NCI-H2196 (cell line): ENCODE data around the gene IGF1R.

Experiments used
- DNase-seq: peaks from one replicate; lab custom pipeline; 2025; ENCODE audit not compliant: unreplicated experiment; lab: John Stamatoyannopoulos, UW

Gene IGF1R

DNA sequence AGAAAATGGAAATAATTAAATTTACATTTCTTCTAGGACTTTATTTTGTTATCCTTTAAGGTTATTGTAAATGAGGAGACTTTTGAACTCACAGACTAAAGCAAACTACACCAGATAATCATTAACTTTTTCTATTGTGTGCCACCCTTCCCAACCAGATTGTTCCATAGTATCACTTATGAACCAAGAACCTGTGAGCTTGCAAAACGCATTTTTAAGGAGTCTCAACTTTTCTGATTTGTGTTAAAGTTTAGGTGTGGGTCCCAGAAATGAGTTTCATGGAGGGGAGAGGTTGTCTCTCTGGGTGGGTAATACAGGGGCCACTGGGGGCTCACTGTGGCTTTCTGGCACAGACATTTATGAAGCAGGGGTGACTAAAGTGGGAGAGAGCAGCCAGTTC is 75.7 kb downstream of the IGF1R start:
- no peak for DNase-seq

DNA sequence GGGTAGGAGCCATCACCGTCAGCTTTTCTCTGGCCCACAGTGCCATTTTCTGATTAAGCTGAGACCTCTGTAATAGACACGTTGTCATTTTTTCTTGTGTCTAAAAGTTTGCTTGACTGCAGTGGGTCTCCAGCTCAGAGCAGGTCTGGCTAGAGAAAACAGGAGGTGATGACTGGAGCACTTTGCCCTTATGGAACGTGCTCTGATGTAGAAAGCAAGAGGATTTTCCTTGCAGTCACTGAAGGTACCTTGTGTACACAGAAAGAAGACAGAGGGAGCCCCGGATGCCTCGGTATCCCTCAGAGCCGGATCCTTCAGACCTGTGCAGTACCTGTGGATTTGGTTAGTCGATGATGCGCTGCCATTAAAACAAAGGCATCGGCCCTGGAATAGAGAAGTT is 76.2 kb downstream of the IGF1R start:
- DNase-seq: no peak

DNA sequence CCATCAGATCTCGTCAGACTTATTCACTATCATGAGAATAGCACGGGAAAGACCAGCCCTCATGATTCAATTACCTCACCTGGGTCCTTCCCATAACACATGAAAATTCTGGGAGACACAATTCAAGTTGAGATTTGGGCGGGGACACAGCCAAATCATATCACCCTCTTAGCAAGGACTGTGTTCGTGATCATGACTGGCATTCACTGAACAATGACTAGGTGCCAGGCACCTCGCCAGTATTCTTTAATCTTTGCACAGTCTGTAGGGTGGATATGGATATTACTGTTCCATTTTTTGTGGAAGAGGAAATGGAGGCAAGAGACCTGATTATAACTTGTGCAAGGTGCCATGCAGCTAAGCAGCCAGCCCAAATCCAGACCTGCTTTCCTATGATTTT is 77.5 kb downstream of the IGF1R start:
- no peak for DNase-seq

DNA sequence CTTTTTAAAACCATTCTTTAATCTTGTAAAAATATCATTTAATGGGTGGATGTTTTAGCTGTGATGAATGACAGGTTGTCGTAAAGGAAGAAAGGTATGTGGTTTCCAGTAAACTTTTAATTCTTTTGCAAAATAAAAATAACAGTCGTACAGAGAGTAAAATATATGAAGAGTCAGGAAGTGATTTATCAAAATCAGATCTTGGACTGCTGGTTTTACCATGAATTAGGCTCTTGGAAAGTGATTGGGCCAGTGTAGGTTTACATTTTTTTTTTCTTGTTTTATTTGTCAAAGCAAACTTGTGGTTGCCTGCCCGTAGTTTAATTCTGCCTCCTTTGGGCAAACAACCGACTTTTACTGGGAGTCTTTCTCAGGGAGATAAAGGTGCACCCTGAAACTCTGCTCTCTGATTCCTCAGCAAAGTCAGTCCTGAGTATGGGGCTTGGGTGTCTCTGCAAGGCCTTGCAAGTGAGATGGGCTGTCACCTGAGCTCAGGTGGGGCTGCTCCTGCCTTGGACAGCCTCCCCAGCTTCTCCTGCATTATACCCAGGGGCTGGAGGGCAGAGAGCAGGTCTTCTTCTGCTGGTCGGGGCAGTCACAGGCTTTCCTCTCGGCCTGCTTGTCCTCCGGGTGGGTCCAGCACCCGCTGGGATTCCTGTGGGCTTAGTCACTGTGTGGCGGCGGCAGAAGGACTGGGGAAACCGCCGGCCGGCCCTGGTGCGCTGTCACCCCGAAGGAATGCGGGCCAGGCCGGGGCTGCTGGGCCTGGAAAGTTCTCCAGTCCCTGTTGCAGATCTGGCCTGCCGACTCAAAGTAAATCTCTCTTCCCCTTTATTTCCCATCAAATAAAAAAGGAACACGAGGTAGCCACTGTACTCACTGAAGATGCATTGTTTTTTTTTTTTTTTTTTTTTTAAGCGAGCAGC is 79.0 kb downstream of the IGF1R start:
- no peak for DNase-seq

DNA sequence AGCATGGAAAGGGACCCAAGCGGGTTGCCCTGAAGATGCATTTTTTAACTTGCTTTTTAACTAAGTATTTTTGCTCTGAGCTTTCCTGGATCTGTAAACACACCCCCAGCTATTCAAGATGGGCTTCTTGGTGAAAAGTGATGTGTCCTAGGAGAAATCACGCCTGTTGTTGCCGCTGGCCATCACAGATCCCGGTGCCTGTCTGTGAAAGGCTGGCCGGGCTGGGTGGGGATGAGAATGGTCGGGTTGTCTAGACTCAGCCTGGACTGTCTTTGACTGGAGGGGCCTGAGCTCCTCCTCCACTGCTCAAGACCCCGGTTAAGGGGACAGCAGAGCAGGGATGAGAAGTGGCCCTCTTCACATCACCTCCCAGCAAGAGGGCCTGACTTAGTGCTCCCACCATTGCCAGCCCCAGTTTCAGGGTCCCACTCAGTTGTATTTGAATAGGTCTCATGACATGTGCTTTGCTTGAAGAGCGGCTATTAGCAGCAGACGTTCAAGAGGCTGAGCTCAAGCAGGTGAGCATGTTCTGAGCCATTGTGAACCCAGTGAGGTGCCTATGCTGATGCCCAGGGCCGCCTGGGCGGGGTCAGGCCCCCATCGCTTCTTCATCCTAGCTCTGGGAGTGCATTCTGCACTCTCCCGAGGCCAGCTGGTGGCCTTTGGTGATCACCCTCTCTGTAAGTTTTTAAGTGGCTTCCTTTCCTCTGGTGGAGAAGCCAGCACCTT is 79.9 kb downstream of the IGF1R start:
- DNase-seq: no peak

DNA sequence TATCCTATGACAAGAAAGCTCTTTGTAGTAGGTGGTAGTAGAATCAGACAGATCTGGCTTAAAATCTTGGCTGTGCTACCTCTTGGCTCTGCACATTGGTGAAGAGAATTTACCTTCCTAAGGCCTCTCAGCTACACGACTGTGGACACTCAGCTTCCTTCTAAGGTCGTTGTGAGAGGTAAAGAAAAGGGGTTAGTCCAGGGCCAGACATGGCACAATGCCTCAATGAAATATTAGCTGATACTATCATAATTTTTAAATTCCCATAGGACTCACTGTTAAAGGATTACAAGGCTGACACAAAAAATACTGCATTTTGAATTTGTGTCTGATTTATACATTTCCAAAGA is 80.4 kb downstream of the IGF1R start:
- DNase-seq: no peak

DNA sequence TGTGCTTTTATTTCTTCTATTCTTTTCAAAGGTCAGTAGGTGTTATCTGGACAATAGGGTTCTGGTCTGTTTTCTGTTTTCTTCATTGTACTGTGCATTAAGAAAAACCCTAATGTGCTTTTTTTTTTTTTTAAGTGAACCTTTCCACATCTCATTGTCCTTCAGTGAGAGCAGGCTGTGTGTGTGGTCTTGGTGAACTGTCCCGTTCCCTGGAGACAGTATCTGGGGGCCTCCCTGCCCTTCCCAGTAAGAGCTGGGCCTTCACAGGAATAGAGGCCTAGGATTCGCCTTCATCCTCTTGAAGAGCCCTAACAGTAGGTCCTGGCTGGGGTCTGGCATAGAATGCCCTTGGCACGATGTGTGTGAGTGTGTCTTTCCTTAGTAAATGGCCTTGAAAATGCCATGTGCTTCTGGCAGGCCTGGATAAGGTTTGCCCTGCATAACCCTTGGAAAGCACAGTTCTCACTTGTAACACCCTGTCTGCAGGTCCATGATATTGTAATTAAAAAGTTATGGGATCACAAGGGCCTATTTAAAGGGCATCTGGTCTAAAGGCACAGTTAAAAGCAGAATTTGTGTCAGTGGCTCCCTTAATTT is 81.2 kb downstream of the IGF1R start:
- DNase-seq: no peak

DNA sequence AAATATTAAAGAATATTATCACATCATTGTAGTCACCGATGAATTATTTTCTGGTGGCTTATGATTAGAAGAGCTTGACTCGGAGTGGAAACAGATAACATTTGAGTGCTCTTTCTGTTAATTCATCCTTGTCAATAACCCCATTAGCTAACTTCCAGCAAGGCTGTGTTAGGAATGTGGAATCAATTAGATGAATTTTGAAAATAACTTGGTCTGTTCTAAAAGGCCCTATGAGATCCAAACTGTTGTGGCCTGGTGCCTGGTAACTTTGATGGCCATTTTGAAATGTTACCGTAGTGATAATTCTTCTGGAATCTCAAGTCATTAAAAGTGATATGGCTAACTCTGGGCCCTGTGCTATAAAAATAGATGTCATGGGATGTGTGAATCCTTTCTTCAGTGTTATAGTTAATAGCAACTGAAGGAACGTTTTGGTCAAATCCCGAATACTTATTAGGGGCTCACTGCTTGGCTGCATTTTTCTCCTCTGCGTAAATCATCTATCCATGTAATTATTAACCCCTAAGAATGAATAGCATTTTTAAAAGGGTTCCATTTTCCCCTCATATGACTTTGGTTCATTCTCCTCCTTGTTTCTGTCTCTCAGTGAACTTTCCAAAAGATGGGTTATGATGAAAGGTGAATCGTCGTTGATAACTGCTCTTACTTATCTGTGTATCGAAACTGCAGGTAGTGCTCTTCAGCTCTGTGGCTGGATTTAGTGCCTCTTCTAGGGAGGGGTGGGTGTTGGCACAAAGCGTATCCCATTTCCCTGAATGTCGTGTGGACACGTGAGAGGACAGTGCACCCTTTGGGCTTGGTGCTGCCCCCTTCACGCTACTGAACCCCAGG is 82.7 kb downstream of the IGF1R start:
- DNase-seq: no peak

DNA sequence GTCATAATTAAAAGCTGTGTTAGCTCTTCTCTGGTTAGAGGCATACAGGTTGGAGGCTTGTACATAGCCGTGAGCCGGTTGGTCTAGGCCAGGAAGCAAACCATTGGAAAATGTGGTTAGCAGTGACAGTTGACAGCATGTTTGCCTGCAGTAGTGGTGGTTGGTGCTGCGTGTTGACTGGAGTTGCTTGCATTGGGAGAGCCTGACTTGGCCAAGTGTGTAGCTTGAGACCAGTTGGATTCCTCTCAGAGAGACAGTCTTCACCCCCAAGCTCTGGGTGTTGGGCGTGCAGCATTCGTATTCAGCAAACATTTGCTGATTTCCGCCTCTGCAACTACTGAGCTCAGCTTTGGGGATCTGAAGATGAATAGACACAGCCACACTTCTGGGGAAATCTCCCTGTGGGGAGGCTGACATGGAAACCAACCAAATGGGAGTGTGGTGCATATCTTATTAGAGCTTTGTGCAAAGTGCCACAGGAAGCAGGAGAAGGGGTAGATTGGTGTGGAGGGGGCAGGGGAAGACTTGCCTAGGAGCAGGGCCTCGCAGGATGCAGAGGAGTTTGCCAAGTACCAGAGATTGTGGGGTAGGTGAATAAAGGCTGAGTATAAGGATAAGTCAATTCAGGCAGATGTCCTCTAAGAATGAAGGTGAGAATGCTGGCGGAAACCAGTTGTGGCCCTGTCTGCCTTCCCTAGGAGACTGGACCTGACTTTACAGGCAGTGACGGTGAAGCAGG is 83.5 kb downstream of the IGF1R start:
- no peak for DNase-seq

DNA sequence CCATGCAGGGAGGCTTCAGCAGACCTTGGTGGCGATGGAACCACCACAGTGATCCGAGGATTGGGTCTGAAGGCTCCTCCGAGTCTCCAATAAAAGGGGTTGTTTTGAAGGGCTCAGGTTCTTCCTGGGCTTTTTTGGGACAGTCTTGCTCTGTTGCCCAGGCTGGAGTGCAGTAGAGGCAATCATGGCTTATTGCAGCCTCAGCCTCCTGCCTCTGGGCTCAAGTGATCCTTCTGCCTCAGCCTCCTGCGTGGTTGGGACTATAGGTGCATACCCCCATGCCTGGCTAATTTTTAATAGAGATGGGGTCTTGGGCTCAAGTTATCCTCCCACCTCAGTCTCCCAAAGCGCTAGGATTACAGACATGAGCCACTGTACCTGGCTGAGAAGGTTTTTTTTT is 84.8 kb downstream of the IGF1R start:
- DNase-seq: no peak

DNA sequence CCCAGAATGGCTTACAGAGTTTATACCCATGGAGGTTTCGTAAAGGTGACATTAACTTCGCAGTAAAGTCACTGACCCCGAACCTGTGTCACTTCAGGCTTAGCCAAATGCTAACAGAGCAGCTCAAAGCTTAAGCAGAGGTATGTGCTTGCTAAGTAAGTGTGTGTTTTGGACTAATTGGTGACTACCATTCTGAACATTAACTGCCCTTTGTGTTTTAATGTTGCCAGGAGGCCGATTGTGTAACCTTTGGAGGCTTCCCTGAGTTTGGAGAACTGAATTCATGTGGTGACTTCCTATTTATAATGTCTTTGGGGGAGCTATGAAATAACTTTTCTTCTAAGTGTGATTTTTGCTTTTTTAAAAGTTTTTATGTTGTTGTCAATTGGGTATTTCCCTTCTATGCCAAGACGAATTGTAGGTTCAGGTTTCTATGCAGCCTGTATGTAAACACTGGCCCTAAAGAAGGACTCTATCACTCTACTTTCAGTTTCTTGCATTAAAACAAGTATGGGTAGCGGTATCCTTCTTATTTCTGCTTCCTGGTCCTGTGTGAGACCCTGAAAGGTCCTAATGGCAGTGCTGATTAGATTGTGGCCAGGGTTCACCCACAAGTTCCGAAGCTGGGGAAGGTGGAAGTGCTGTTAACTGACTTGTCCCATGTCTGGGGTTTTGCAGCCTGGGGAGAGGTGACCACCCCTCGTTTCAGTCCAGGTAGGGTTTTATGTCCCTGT is 86.3 kb downstream of the IGF1R start:
- DNase-seq: no peak

DNA sequence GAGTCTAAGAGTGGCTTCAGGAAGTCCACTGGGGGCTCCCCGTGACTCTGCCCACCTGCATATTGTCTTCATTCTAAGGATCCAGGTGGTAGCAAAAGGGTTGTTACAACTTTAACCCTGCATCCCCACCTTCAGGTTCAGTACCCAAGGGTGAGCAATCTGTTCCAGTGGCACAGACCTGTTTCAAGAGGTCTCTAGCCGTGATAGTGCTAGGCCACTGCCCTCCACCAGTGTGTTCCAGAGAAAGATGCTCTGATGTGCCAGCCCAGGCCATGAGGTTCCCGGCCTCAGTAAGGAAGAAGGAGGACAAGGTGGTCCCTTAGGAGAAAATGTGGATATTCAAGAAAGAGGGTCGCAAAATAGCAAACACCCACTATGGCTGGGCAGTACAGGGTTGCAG is 87.0 kb downstream of the IGF1R start:
- DNase-seq: no peak

DNA sequence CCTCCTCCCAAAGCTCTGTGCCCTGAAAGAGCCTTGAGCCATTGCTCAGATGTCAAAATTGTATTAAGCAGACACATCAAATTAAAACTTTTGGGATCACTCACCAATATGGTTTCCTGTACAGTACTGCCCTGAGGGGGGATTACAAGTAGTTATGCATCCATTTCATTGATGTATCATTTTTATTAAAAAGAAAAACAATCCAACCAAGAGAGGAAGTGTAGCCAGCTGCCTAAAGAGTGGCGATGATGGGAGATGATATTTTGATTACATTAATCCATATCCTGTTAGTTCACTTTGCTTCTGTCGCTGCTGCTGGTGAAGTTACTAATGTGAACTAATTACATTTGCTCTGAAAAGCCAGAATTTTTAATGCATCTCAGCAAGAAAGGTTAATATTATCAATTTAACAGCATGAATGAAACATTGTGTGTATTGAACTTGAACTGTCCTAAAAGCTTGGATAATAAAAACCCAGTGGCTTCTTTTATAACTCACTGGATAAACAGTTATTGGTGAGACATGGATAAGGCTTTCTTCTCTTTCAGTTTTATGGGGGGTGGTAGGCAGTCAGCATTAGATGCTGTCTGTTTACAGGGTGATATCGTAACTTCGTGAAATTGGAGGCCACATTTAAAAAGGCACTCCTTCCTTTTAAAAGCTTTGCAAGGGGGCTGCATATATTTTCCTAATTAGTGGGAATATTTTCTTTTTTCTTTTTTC is 87.7 kb downstream of the IGF1R start:
- no peak for DNase-seq

DNA sequence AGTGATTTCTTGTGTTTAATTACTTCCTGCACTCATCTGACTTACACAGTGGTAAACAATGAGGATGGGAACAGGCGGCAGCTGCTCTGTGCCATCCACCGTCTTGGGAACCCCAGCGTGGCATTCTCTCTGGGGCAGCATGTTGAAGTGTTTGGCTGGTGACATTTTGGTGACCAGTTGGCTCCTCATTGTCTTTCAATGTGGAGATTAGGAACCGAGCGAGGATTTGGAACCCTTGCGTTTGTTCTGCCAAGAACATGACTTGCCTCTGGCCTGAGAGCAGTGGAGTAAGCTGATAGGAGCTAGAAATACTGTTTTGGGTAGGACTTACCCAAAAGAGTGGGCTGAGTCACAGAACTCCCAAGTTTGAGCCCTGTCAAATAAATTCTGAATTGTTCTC is 88.8 kb downstream of the IGF1R start:
- no peak for DNase-seq

DNA sequence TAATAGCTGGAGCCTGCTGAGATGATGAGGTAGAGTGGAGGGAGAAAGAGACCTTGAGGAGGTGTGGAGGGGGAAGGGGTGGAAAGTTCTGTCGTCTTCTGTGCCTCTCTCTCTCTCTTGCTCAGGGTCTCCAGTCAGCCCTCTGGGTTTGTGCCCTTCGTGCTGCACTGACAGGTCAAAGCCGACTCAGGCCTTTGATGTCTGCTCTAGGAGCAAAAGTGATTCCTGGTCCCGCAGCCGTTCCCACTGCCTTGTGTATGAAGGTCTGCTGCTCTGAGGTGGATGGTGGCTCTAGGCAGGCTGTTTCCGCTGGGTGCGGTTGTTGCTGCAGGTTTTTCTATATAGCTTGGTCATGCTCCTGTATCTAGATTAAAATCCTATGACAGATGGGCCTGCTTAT is 89.4 kb downstream of the IGF1R start:
- no peak for DNase-seq

DNA sequence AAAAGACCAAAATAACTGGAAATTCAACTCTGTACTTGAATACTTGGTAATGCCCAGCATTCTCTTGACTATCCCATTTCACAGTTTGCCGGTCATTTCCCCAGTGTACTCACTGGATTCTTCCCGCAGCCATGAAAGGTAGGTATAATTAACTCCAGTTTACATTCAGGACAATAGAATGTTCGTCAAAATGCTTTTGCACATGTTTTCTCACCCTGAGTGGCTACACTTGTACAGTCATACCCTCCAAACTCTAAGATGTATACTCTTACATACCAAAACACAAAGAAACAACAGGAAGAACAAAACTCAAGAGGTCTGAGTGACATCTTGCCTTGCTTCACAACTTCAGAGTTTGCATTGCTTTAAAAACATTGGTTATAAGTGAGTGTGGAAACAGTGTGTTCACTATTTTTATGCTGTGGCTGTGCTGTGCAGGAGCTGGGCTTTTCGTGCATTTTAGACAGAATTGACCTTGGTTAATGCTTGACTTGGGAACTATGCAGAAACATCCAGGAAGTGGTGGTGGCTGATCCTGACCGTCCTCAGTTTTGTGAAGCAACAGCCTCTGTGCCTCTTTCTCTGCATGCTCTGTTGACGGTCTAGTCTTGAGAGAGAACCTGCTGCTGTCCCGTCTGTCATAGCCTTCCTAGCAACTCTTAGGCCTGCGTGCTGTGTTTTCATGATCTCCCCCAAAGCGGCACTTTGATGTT is 90.5 kb downstream of the IGF1R start:
- no peak for DNase-seq

DNA sequence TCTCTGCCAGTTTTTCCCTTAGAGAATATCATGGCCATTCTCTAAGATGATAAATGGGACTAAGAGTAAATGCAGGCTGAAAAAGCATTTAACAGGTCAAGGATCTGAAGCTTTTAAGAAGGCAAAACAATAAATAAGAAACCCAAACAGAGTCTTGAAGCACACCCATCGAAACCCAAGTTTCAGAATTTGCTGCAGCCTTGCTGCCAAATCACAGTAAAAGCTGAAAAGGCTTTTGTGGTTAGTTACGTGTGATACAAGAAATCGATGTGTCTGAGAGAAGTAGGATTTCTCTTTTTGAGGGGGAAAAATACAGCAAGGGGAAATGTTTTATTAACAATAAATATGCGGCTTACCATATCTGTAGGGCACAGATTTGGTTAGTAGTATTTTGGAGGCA is 92.0 kb downstream of the IGF1R start:
- DNase-seq: no peak

DNA sequence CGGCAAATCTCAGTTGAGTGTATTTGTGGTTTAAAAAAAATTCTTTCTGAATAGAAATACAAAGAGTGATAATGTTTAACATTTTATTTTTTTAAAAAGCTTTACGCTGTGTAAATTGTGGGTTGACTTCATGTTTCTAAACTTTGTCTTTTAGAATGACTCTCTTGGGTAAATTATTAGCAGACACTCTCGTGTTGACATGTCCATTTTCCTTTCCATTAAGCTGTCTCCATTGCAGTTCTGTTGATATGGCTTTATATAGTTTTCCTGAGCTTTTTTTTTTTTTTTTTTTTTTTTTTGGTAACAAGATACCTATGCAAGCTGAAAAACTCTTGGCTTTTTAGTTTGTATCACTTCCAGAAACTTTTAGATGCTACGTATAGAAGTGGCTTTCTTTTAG is 92.6 kb downstream of the IGF1R start:
- DNase-seq: no peak

DNA sequence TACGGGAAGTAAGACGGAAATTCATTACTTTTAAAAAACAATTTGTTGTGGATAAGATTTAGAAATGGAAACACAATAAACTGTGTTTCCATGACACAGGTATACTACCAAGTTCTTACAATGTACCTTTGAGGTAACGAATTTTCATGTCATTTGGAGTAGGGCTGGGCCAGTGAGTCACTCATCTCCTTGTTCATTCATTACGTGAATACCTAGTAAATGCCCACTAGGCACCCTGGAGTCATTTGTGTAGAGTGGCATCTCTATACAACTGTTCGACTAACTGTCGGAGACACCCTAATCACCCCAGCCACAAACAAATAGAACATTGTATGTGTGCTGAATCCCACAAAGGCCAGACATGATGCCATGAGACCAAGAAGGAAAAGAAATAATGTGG is 94.8 kb downstream of the IGF1R start:
- no peak for DNase-seq
